GM12878 (cell line): Measurements from ENCODE around the gene COPS7A. TPM values are rescaled to one million over a fixed set of nuclear protein-coding genes. Genes with fewer than 3 reads are reported as not detected.

Experiments used
- ATAC-seq: fragments of 200-7000 bp; cut with Tn5 transposase; 3 replicates; pipeline ENCODE4 v1.9.1; 2020; ENCODE audit warnings: mild to moderate bottlenecking, moderate library complexity
- BruUV-seq: library from RNA; stranded (reverse); fragments of 400-500 nt; replicated peaks from 2 replicates; lab custom pipeline; 2021; lab: Mats Ljungman, UMichigan
- CTCF ChIA-PET: fragments of 300-600 bp; sonication (Branson Sonifier 250); formaldehyde crosslinking; extraction: SDS; loops from one replicate; lab custom pipeline; 2021; ENCODE audit warnings: inconsistent platforms; lab: Yijun Ruan, JAX
- POLR2A ChIA-PET: fragments of 350-600 bp; formaldehyde crosslinking; extraction: SDS; loops from one replicate; lab custom pipeline; 2021; ENCODE audit warnings: inconsistent platforms; lab: Charles Lee
- RAD21 ChIA-PET: fragments of 300-600 bp; sonication (Branson Sonifier 250); formaldehyde crosslinking; loops from one replicate; lab custom pipeline; 2023; ENCODE audit warnings: antibody characterized with exemption; ENCODE audit not compliant: unreplicated experiment; lab: Charles Lee
- SMC1A ChIA-PET: fragments of 300-600 bp; sonication (Branson Sonifier 250); formaldehyde crosslinking; loops from one replicate; lab custom pipeline; 2023; ENCODE audit not compliant: unreplicated experiment, uncharacterized antibody; lab: Charles Lee
- DNase-seq: peaks from one replicate; pipeline ENCODE4 v3.0.0-alpha.2; 2011; ENCODE audit warnings: low read depth, low spot score
- FAIRE-seq: peaks from 3 replicates; lab custom pipeline; 2011; peaks lifted over from hg19 to GRCh38; lab: Jason Lieb, UNC
- H2AFZ ChIP-seq: 2 replicates; pipeline ENCODE4 v1.6.0; 2011; ENCODE audit warnings: low read depth, low read length, control low read depth; ENCODE audit not compliant: control insufficient read depth
- H3K27ac ChIP-seq: 2 replicates; pipeline ENCODE4 v1.5.1; 2011; ENCODE audit warnings: control low read depth; ENCODE audit not compliant: control insufficient read depth, insufficient read depth
- H3K27me3 ChIP-seq, 2 experiments: replicated peaks in 1 of 2; 2 replicates each; pipeline versions ENCODE4 v1.6.0 to v1.6.1; 2011; ENCODE audit warnings: low read length in 1 of 2; ENCODE audit not compliant: control insufficient read depth in 2 of 2, insufficient read depth in 2 of 2
- H3K36me3 ChIP-seq, 2 experiments: 2 replicates each; pipeline ENCODE4 v1.5.1; 2011; ENCODE audit warnings: low read length in 1 of 2; ENCODE audit not compliant: control insufficient read depth in 2 of 2, insufficient read depth in 2 of 2
- H3K4me1 ChIP-seq: 2 replicates; pipeline ENCODE4 v1.6.1; 2011; ENCODE audit warnings: mild to moderate bottlenecking, low read length, moderate library complexity, mixed read lengths; ENCODE audit not compliant: control insufficient read depth, insufficient read depth
- H3K4me2 ChIP-seq: 2 replicates; pipeline ENCODE4 v1.6.0; 2011; ENCODE audit warnings: control low read depth; ENCODE audit not compliant: control insufficient read depth, insufficient read depth
- H3K4me3 ChIP-seq: fragments of 200-600 bp; sonication (generic); 2 replicates; pipeline ENCODE4 v1.5.1; 2016
- H3K79me2 ChIP-seq: 2 replicates; pipeline ENCODE4 v1.6.0; 2011; ENCODE audit warnings: low read length; ENCODE audit not compliant: control insufficient read depth, insufficient read depth
- H3K9ac ChIP-seq: 2 replicates; pipeline ENCODE4 v1.8.0; 2011; ENCODE audit warnings: low read length, control low read depth, mixed read lengths; ENCODE audit not compliant: control insufficient read depth, insufficient read depth
- H3K9me3 ChIP-seq: replicated peaks from 3 replicates; pipeline ENCODE4 v1.5.1; 2011; ENCODE audit warnings: mild to moderate bottlenecking, low read length; ENCODE audit not compliant: control insufficient read depth, insufficient read depth
- H4K20me1 ChIP-seq: 2 replicates; pipeline ENCODE4 v1.6.0; 2011; ENCODE audit not compliant: control insufficient read depth, insufficient read depth
- ATF7 ChIP-seq: fragments of 450-650 bp; IDR thresholded peaks from 2 replicates; pipeline ENCODE4 v1.6.1; 2016; ENCODE audit warnings: low read depth, mild to moderate bottlenecking
- BACH1 ChIP-seq: fragments of 450-650 bp; IDR thresholded peaks from 2 replicates; pipeline ENCODE4 v1.6.1; 2017; ENCODE audit warnings: mild to moderate bottlenecking, borderline replicate concordance
- EED ChIP-seq: sonication (generic); IDR thresholded peaks from 2 replicates; pipeline ENCODE4 v1.6.1; 2016; ENCODE audit warnings: antibody characterized with exemption, low read depth
- EZH2 ChIP-seq: IDR thresholded peaks from 2 replicates; pipeline ENCODE4 v1.6.1; 2012; ENCODE audit warnings: low read depth, mild to moderate bottlenecking, control low read depth, inconsistent platforms, low read length, borderline replicate concordance; ENCODE audit not compliant: control insufficient read depth
- FOS ChIP-seq: IDR thresholded peaks from 3 replicates; pipeline ENCODE4 v1.6.1; 2011; ENCODE audit warnings: borderline replicate concordance; ENCODE audit not compliant: insufficient read length; ENCODE audit errors: extremely low read depth
- FOXK2 ChIP-seq: fragments of 450-650 bp; IDR thresholded peaks from 2 replicates; pipeline ENCODE4 v1.6.1; 2017; ENCODE audit warnings: mild to moderate bottlenecking, moderate library complexity
- GATAD2B ChIP-seq: fragments of 450-650 bp; conservative IDR thresholded peaks from 2 replicates; pipeline ENCODE4 v1.6.1; 2017; ENCODE audit warnings: low read depth, mild to moderate bottlenecking, moderate library complexity
- JUNB ChIP-seq: IDR thresholded peaks from 2 replicates; pipeline ENCODE4 v1.6.1; 2016; ENCODE audit warnings: antibody characterized with exemption, mild to moderate bottlenecking
- JUND ChIP-seq: IDR thresholded peaks from 2 replicates; pipeline ENCODE4 v1.6.1; 2012; ENCODE audit warnings: low read depth, mild to moderate bottlenecking, low read length, improper control_type of control experiment, moderate library complexity
- MTA2 ChIP-seq: fragments of 450-650 bp; IDR thresholded peaks from 2 replicates; pipeline ENCODE4 v1.6.1; 2016; ENCODE audit warnings: low read depth, mild to moderate bottlenecking, moderate library complexity
- MYC ChIP-seq: IDR thresholded peaks from 2 replicates; pipeline ENCODE4 v1.6.1; 2011; ENCODE audit warnings: mild to moderate bottlenecking, low read length, moderate library complexity, inconsistent platforms; ENCODE audit not compliant: insufficient read depth, insufficient replicate concordance, insufficient read length, severe bottlenecking
- NFYB ChIP-seq: IDR thresholded peaks from 2 replicates; pipeline ENCODE4 v1.6.1; 2011; ENCODE audit warnings: low read depth, mild to moderate bottlenecking, low read length, improper control_type of control experiment, moderate library complexity; ENCODE audit not compliant: insufficient read depth
- PML ChIP-seq: IDR thresholded peaks from 2 replicates; pipeline ENCODE4 v1.6.1; 2012; ENCODE audit warnings: low read length, inconsistent platforms
- POLR2AphosphoS2 ChIP-seq: IDR thresholded peaks from 2 replicates; pipeline ENCODE4 v1.6.1; 2011; ENCODE audit warnings: low read depth, mild to moderate bottlenecking, low read length, improper control_type of control experiment, moderate library complexity
- USF2 ChIP-seq: IDR thresholded peaks from 2 replicates; pipeline ENCODE4 v1.6.1; 2011; ENCODE audit warnings: low read depth, low read length, improper control_type of control experiment, borderline replicate concordance
- WGBS: methylation state at CpG from one replicate; pipeline ENCODE4 v1.1.6; 2016; ENCODE audit warnings: low lambda C conversion rate; ENCODE audit not compliant: insufficient replicate concordance, insufficient coverage; ENCODE audit errors: missing lambda C conversion rate; 5-methylcytosine and 5-hydroxymethylcytosine counted together
- in situ Hi-C: fragments of 300-500 bp; cut with MboI; formaldehyde crosslinking; loops from 9 replicates; pipeline ENCODE4 v1.14.3; 2018; ENCODE audit warnings: mixed read lengths
- intact Hi-C: fragments of 100-400 bp; cut with micrococcal nuclease; formaldehyde crosslinking; loops from one replicate; pipeline ENCODE4 v1.14.2; 2022; ENCODE audit not compliant: unreplicated experiment
- polyA plus RNA-seq, 11 experiments: library from polyadenylated mRNA; depleted of rRNA in 4 of 11; unstranded in 6 of 11; stranded (reverse) in 5 of 11; fragments of >200 nt; fragmentation: Nextera tagmentation in 4 of 11; fragmentation: Illumina TruSeq in 1 of 11; extraction: Ambion mirVana in 4 of 11; extraction: Trizol in 1 of 11; gene quantifications; 1 replicate in 1 of 11; 2 replicates in 10 of 11; pipeline versions ENCODE4 v1.2.1 to v1.2.3, GENCODE V29; 2011 to 2016; ENCODE audit warnings: inconsistent platforms in 2 of 11, missing spikeins in 2 of 11, low read depth in 1 of 11
- total RNA-seq, 4 experiments: library from RNA; depleted of rRNA in 3 of 4; stranded (reverse); fragments of >200 nt in 3 of 4; fragmentation: Illumina TruSeq in 1 of 4; extraction: Trizol in 1 of 4; gene quantifications; 2 replicates each; pipeline versions ENCODE4 v1.2.1 to v1.2.3, GENCODE V29; 2013 to 2021
- TF ChIP-seq, protein P1 (sequence below): fragments of 450-650 bp; IDR thresholded peaks from 2 replicates; pipeline ENCODE4 v1.6.1; 2017; ENCODE audit warnings: mild to moderate bottlenecking
- TF ChIP-seq, protein P2 (sequence below): fragments of 150-350 bp; IDR thresholded peaks from 2 replicates; pipeline ENCODE4 v1.6.1; 2014; ENCODE audit warnings: mild to moderate bottlenecking, low read depth, low read length
- TF ChIP-seq, protein P3 (sequence below): fragments of 450-650 bp; IDR thresholded peaks from 2 replicates; pipeline ENCODE4 v1.6.1; 2018; ENCODE audit warnings: mild to moderate bottlenecking, low read depth, moderate library complexity; ENCODE audit not compliant: partially characterized antibody

Gene COPS7A
- total and polyA plus RNA-seq, 10 of the 15 experiments (the other 5 are each of a cell fraction or from before 2014, with no cell fraction given): 25.7 to 74.0 (median 51.9) TPM

DNA sequence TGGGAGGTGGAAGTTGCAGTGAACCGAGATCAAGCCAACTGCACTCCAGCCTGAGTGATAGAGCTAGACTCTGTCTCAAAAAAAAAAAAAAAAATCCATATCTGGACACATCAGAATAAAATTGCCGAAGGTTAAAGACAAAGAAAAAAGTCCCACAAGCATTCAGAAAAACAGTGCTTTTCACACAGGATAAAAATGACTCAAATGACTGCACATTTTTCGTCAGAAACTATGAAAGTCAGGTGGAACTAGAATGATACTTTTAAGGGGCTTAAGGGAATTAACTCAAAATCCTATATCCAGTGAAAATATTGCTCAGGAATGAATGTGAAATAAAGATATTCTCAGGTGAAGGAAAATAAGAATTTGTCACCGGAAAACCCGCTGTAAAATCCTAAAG lies 12.9 kb downstream of the COPS7A start:
- Histone ChIP-seq H4K20me1 (no peaks in the 10 kb centered on the region), H3K9me3 (no peaks in the 10 kb centered on the region), H3K9ac (no peak overlapping the region), H3K36me3 (no peaks in the 10 kb centered on the region), H3K27ac (no peak overlapping the region), H3K4me1 (peaks cover 5% of the 10 kb centered on the region; the same call in 1 of the 2 replicates), H3K4me2 (no peak overlapping the region), H3K27me3 (no peaks in the 10 kb centered on the region), H2AFZ (no peak overlapping the region), H3K79me2 (no peaks in the 10 kb centered on the region), H3K4me3 (no peak overlapping the region)
- DNase-seq: no peak
- no peak for FAIRE-seq
- in situ Hi-C loops (no loop called here), intact Hi-C loops (loop anchor here (5.0 kb wide), 2 partner anchors 41 to 91 kb away; partner anchors contain the start of gene P3H3)
- RAD21 ChIA-PET: interaction anchor here (1.7 kb wide), 1 partner anchor 16 kb away, joined by 6 read pairs; the partner anchor contains the start of gene MLF2
- ATAC-seq: no peak
- SMC1A ChIA-PET: interaction anchor here (0.7 to 1.2 kb wide), 4 partner anchors 8 to 186 kb away, joined by 3 read pairs; no protein-coding TSS in a partner anchor
- CTCF ChIA-PET: interaction anchor here (0.6 to 4.7 kb wide), 10 partner anchors 9 to 98 kb away, joined by 3 to 23 read pairs (median 4); partner anchors contain the start of genes COPS7A and MLF2
- POLR2A ChIA-PET: interaction anchor here (2.1 kb wide), 1 partner anchor 16 kb away, joined by 6 read pairs; the partner anchor contains the start of gene MLF2
- no TSS peak for BruUV-seq
- 82% methylated on average over 5 of the region's 5 CpGs for WGBS
- TF ChIP-seq MTA2 (no peak), JUND (no peak), GATAD2B (no peak), ATF7 (no peak), USF2 (no peak), EED (no peak), BACH1 (no peak), POLR2AphosphoS2 (no peak), JUNB (no peak), FOS (no peak), PML (no peak), EZH2 (no peak), FOXK2 (no peak), NFYB (no peak), MYC (no peak)
- TF ChIP-seq, protein P1, sequence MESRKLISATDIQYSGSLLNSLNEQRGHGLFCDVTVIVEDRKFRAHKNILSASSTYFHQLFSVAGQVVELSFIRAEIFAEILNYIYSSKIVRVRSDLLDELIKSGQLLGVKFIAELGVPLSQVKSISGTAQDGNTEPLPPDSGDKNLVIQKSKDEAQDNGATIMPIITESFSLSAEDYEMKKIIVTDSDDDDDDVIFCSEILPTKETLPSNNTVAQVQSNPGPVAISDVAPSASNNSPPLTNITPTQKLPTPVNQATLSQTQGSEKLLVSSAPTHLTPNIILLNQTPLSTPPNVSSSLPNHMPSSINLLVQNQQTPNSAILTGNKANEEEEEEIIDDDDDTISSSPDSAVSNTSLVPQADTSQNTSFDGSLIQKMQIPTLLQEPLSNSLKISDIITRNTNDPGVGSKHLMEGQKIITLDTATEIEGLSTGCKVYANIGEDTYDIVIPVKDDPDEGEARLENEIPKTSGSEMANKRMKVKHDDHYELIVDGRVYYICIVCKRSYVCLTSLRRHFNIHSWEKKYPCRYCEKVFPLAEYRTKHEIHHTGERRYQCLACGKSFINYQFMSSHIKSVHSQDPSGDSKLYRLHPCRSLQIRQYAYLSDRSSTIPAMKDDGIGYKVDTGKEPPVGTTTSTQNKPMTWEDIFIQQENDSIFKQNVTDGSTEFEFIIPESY: no peak
- TF ChIP-seq, protein P2, sequence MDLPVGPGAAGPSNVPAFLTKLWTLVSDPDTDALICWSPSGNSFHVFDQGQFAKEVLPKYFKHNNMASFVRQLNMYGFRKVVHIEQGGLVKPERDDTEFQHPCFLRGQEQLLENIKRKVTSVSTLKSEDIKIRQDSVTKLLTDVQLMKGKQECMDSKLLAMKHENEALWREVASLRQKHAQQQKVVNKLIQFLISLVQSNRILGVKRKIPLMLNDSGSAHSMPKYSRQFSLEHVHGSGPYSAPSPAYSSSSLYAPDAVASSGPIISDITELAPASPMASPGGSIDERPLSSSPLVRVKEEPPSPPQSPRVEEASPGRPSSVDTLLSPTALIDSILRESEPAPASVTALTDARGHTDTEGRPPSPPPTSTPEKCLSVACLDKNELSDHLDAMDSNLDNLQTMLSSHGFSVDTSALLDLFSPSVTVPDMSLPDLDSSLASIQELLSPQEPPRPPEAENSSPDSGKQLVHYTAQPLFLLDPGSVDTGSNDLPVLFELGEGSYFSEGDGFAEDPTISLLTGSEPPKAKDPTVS: no peak
- TF ChIP-seq, protein P3, sequence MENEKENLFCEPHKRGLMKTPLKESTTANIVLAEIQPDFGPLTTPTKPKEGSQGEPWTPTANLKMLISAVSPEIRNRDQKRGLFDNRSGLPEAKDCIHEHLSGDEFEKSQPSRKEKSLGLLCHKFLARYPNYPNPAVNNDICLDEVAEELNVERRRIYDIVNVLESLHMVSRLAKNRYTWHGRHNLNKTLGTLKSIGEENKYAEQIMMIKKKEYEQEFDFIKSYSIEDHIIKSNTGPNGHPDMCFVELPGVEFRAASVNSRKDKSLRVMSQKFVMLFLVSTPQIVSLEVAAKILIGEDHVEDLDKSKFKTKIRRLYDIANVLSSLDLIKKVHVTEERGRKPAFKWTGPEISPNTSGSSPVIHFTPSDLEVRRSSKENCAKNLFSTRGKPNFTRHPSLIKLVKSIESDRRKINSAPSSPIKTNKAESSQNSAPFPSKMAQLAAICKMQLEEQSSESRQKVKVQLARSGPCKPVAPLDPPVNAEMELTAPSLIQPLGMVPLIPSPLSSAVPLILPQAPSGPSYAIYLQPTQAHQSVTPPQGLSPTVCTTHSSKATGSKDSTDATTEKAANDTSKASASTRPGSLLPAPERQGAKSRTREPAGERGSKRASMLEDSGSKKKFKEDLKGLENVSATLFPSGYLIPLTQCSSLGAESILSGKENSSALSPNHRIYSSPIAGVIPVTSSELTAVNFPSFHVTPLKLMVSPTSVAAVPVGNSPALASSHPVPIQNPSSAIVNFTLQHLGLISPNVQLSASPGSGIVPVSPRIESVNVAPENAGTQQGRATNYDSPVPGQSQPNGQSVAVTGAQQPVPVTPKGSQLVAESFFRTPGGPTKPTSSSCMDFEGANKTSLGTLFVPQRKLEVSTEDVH: no peak
